Epithelial cell of prostate (primary cell): Measurements from ENCODE around the gene ATF4.

Experiments used
- DNase-seq: peaks from one replicate; pipeline ENCODE4 v3.0.0-alpha.2; 2011; ENCODE audit warnings: low read depth, low spot score
- H3K27ac ChIP-seq: fragments of 450-650 bp; 2 replicates; pipeline ENCODE4 v1.5.1; 2017; ENCODE audit warnings: mild to moderate bottlenecking

ATF4 gene, protein sequence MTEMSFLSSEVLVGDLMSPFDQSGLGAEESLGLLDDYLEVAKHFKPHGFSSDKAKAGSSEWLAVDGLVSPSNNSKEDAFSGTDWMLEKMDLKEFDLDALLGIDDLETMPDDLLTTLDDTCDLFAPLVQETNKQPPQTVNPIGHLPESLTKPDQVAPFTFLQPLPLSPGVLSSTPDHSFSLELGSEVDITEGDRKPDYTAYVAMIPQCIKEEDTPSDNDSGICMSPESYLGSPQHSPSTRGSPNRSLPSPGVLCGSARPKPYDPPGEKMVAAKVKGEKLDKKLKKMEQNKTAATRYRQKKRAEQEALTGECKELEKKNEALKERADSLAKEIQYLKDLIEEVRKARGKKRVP

DNA sequence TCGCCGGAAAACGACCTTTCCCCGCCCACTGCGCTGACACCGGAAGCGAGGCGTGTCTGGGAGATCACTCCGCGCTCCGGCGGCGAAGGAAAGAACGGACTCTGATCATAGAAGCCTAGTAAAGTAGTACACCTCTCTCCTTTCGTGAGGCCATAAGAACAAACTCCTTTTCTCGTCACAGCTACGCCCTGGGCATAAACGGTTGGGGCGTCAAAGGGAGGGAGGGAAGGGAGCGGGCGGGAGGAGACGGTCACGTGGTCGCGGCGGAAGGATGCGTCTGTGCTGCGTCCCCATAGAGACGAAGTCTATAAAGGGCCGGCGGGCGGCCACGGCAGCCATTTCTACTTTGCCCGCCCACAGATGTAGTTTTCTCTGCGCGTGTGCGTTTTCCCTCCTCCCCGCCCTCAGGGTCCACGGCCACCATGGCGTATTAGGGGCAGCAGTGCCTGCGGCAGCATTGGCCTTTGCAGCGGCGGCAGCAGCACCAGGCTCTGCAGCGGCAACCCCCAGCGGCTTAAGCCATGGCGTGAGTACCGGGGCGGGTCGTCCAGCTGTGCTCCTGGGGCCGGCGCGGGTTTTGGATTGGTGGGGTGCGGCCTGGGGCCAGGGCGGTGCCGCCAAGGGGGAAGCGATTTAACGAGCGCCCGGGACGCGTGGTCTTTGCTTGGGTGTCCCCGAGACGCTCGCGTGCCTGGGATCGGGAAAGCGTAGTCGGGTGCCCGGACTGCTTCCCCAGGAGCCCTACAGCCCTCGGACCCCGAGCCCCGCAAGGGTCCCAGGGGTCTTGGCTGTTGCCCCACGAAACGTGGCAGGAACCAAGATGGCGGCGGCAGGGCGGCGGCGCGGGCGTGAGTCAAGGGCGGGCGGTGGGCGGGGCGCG lies at the start of gene ATF4:
Gene ATF4 (plus strand): TSS at position 337 of the 880 bp plus-strand sequence. CDS start 884 bp downstream, outside the sequence.
- DNase-seq = peak; percentile 98
- H3K27ac ChIP-seq = peak within 1 kb of the TSS; percentile 97

DNA sequence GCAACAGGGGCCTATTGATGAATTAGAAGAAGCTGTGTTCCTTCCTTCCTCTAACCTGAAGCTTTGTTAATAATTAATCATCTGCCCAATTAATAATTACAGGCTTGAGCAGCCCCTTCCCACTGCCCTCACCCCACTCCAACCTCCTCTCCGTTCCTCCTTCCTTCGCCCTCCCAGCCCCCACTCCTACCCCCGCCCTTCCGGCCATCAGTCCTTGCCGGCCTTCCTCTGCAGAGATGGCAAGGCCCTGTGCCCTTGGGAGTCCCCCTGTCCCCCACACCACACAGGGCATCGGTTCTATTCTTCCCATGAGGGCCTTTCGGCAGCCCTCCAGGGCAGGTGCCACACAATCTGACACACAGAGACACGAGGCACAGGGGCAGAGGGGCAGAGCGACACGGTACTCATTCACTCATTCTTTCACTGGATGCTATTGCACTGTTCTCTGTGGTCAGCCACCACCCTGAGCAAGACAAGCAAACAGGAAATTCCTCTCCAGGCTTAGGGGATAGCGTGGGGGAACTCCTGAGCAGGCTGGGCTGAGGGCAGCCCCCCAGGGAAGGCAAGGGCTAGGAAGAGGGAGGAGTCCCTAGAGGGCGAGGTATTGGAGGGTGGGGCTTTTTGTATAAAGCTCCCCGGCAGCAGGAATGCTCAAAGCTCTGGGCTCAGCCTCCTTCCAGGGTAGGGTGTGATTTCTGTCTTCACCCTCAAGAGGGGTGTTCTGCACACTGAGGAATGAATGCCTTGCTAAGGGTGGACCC lies 48.8 kb upstream of the ATF4 start:
- H3K27ac ChIP-seq = no peak overlapping the region
- no peak for DNase-seq

DNA sequence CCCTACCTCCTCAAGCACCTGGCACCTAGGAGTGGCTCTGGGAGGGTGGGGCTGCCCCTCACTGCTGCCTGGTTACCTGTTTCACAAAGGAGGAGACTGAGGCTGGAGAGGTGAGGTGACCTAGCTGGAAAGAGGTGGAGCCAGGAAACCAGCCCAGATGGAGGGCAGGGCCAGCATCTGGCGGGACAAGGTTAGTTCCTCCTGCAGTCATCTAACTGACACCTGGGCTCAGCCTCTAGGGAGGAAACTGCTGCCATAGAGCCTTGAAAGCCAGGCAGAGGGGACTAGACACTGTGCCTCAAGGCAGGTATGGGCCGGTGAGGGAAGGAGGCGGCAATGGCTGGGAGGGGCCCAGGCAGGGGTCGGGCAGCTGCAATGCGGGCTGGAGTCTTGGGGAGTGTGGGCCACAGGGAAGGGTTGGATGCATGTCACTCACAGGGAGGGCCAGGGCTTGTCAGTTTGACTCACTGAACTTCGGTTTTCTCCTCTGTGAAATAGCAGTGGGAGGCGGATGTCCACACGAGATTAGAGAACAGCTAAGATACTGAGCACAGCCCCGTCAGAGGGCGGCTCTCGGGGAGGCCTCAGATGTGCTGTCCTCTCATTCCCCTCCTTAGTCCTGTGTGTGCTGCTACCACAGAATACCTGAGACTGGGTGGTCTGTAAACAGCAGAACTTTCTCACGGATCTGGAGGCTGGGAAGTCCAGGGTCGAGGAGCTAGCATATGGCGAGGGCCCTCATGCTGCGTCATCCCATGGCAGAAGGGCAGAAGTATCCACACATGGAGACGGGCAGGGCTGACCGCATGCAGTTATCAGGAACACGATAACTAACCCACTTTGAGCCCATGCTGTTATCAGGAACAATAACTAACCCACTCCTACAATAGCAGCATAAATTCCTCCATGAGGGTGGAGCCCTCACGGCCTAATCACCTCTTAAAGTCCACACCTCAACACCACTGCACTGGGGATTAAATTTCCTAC lies 47.5 kb upstream of the ATF4 start:
- DNase-seq = no peak
- no peak overlapping the region for H3K27ac ChIP-seq

DNA sequence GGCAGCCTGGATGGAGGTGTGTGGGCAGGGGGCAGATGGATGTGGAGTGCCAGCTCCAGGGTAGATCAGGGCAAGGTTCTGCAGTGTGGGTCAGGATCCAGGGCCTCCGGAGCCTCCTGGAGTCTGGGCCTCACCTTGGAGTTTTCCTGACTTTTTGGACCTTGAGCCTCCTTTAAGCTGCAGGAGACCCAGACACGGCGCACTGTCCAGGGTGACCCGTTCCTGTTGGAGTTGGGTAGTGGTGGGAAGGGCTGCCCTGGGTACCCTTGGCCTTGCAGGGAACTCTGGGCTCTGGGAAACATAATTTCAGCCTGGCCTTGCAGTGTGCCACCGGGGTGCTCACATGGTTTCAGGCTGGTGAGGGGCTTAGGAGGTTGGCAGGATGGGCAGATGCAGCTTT lies 46.5 kb upstream of the ATF4 start:
- no peak overlapping the region for H3K27ac ChIP-seq
- DNase-seq = no peak

DNA sequence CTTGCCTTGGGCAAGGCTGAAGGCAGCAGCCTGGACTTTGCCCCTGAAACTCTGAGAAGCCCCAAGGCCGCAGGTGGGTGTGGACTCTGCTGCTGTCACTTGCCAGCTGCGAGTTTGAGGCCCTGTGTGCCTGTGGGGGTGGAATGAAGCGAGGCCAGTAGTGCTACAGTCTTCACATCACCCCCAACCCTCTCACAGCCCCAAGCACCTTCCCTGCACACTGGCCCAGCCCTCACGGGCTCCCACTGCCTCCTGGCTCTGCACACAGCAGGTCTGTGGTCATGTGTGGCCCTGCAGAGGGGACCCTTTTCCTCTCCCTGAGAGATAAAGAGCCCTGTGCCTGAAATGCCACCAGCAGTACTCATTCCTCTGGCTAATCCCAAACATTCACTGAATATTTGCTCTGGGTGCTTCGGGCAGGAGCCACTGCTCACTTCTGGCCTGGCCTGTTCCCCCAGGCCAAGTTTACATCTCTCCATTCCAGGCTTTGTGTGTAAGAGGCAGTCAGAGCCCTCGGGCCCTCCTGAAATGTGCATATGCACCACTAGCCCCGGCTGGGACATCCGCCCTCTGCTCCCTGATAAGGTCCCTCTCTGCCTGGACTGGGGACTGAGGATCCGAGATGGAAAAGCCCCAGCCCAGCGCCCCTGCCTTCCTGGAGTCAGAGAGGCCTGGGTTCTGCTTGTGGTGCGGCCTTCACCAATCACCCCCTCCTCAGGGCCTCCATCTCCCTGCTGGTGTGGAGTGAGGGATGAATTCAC lies 45.8 kb upstream of the ATF4 start:
- no peak overlapping the region for H3K27ac ChIP-seq
- DNase-seq = no peak

DNA sequence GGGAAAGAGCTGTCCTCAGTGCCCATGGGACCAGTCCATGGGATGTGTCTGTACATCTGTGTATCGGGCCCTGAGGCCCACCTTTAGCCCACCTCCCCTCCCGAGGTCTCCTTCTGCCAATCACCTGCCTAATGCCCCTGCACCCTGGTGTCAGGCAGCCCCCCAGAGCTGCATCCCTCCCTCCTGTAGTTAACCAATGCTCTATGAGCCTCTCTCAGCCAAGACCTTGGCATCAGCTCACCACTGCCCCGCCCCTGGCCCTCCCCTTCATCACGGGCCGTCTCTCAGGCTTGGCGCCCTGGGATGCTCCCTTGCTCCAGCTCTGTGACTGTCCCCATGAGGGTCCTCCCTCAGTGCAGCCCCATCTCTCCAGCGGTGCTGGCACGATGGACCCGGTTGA lies 45.0 kb upstream of the ATF4 start:
- no peak for DNase-seq
- H3K27ac ChIP-seq = no peak overlapping the region

DNA sequence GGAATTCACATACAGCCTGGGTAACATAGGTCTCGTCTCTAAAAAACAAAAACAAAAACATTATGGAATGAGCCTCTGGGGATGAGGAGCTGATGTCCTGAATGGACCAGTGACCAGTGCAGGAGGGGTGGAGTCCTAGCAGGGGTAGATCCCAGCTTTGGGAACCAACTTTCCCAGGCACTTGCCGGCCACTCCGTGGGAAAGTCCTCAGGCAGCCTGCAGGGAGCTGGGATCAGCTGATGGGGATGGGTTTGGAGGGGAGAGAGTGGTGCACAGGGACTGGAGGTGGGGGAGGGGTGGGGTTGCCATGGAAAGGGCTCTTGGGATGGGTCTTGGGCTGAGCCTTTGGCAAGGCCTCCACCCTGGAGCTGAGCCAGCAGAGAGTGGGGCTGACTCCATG lies 44.5 kb upstream of the ATF4 start:
- DNase-seq = no peak
- no peak overlapping the region for H3K27ac ChIP-seq

DNA sequence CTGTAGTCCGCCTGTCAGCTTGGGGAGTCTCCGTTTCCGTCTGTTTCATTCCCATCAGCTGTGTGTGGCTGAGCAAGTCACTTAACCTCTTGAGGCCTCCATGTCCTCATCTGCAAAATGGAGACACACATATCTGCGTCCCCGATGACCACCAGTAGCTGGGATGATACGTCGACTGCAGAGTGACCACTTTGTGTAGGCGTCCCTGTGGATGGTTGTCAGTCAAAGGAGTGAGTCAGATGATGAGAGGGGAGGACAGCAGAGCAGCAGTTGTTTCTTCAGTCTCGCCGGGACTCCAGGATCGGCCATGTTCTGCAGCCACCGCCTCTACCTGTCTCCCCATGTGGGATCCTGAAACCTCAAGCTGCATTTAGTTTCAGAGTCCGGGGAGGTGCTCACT lies 43.7 kb upstream of the ATF4 start:
- no peak for DNase-seq
- H3K27ac ChIP-seq = no peak overlapping the region

DNA sequence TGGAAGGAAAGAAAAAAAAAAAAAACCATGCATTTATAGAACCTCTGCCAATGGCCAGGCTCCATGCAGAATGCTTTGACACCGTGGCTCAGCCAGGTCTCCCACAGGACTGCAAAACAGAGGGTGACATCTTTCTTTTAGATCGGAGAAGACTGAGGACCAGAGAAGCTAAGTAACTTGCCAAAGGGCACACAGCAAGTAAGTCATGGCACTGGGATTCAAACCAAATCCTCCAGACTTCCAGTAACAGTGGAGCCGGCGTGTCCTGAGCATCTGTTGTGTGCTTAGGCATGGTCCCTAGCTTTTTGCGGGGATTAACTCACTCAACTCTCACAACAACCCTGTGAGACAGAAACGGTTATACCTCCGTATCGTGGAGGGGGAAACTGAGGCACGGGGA lies 42.8 kb upstream of the ATF4 start:
- DNase-seq = no peak
- no peak overlapping the region for H3K27ac ChIP-seq

DNA sequence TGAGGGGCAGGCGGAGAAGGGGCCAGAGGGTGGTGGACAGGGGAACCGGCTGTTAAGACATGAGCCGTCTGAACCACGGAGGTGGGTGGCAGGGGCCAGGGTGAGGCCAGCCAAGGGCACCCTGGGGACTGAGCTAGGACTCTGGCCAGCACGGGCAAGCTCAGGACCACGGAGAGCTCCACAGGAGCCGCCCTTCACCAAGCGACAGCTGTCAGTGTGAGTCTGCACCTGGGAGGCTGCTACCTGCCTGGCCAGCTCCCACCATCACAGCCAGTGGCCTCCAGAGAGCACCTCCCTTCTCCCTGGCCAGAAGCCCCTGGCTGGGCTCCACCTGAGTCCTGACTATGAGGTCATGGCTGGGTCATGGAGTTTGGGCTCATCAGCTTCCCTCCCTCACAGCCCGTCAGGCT lies 41.9 kb upstream of the ATF4 start:
- H3K27ac ChIP-seq = no peak overlapping the region
- DNase-seq = no peak

DNA sequence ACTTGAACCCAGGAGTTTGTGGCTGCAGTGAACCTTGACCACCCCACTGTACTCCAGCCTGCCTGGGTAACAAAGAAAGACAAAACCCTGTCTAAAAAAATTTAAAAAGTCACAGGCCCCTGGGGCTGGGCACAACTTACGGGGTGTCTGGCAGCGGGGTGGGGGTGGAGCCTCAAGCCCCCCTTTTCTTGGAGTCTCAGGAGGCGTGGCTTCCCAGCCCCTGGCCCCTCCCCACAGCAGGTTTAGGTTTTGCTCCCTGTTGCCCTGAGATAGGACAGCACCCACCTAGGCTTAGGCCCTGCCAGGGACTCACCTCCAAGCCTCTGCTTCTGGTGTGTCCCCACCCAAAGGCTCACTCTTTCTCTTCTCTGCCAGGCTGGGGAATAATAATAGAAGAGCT lies 41.1 kb upstream of the ATF4 start:
- DNase-seq = no peak
- H3K27ac ChIP-seq = no peak overlapping the region

DNA sequence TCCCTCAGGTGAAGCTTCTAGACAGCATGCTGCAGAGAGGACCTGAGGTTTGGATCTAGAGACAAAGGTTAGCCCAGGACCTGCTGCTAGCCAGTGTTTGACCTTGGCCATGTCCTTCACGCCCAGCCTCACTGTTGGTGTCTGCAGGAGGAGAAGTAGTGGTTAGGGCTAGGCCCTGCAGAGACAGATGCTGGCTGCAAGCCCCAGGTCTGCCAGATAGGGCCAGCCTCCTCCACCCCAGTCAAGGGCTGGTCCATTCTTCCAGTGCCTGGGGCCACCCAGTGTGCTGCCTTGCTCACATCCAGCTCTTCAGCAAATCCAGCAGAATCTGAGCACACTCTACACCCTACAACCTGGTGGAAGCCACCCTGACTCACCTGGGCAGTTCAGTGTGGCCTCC lies 39.8 kb upstream of the ATF4 start:
- no peak for DNase-seq
- H3K27ac ChIP-seq = no peak overlapping the region

DNA sequence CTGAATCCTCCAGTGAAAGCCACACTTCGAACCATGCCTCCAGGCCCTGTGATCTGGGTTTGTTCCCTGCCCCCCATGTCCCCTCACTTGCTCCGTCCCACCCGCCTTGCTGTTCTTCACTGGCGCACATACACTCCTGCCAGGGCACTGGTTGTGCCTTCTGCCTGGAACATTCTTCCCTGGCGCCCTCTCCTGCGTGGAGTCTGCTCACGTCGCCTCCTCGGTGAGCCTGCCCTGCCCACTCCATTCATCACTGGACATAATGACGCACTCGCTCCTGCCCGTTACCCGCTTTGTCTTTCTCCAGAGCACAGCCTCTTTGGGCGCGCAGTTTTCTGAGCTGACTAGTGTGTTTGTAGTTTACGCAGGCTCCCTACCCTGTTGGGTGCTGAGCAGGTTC lies 39.3 kb upstream of the ATF4 start:
- no peak for DNase-seq
- no peak overlapping the region for H3K27ac ChIP-seq

DNA sequence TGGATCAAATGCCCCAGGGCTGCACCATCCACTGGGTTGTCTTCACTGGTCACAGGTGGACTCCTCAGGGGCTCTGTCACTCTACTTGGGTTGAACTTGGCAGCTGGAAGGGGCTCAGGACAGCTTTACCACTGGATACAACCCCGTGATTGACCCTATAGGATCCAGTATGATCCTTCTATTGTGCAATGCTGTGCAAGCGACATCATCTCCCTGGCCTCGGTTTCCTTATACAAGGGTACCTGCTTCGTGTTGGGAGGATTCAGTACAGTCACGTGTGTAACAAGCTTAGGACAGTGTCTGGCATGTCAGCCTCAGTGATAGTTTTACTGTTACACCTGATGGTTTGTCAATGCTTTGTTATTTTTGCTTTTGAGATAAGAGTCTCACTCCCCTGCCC lies 38.8 kb upstream of the ATF4 start:
- DNase-seq = no peak

DNA sequence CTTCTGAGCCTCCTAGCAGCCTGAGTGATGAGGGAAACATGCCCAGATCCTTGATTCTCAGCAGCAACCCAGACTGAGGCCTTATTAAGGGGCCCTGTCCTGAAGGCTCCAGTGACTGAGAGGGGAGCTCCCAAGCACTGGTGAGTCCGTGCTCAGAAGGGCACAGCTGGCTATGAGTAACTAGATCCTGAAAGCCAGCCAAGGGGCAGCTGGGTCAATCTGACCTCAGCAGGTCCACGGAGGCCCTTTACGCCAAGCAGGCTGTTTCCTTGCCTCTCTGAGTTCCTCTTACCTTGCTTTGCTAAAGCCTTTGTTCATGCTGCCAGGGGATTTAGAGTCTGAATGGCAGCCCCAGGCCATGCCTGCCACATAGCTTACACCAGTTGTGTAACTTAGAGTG lies 37.6 kb upstream of the ATF4 start:
- DNase-seq = no peak
- no peak overlapping the region for H3K27ac ChIP-seq

More for the DNA sequence above, 38.8 kb upstream of the ATF4 start:
- no peak overlapping the region for H3K27ac ChIP-seq

DNA sequence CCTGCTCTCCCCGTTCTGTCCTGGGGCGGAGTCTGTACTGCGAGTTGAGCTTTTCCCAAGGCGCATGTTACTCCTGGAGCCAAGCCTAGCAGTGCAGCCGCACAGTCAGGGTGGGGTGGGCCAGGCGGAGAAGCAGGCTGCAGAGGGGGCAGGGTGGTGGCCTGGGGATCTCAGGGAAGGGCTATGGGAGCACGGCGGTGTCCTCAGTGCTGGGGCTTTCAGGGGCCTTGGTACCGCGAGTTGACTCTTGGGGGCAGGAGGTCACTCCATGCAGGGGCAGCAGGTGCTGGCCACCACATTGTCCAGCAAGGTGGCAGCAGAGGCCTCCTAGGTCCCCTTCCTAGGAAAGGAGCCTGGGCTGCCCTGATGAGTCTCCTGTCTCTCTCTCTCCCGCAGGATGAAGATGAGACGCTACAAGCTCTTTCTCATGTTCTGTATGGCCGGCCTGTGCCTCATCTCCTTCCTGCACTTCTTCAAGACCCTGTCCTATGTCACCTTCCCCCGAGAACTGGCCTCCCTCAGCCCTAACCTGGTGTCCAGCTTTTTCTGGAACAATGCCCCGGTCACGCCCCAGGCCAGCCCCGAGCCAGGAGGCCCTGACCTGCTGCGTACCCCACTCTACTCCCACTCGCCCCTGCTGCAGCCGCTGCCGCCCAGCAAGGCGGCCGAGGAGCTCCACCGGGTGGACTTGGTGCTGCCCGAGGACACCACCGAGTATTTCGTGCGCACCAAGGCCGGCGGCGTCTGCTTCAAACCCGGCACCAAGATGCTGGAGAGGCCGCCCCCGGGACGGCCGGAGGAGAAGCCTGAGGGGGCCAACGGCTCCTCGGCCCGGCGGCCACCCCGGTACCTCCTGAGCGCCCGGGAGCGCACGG lies 33.2 kb upstream of the ATF4 start:
- DNase-seq = no peak
- no peak overlapping the region for H3K27ac ChIP-seq

DNA sequence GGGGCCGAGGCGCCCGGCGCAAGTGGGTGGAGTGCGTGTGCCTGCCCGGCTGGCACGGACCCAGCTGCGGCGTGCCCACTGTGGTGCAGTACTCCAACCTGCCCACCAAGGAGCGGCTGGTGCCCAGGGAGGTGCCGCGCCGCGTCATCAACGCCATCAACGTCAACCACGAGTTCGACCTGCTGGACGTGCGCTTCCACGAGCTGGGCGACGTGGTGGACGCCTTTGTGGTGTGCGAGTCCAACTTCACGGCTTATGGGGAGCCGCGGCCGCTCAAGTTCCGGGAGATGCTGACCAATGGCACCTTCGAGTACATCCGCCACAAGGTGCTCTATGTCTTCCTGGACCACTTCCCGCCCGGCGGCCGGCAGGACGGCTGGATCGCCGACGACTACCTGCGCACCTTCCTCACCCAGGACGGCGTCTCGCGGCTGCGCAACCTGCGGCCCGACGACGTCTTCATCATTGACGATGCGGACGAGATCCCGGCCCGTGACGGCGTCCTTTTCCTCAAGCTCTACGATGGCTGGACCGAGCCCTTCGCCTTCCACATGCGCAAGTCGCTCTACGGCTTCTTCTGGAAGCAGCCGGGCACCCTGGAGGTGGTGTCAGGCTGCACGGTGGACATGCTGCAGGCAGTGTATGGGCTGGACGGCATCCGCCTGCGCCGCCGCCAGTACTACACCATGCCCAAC lies 32.4 kb upstream of the ATF4 start:
- DNase-seq = no peak
- no peak overlapping the region for H3K27ac ChIP-seq
